ENCODE measurements around the gene ICA1L.
"Not testable (repeated sequence)": the region's sequence is repeated elsewhere in the genome, so short reads cannot be mapped to it uniquely, and the experiment has no call there.

ICA1L gene

GRCh38 chr2:202870431-202871299 is 901 bp downstream of the ICA1L start:
- POLR2A ChIA-PET: no interaction called here
- CTCF ChIA-PET: interaction anchor here (0.7 to 2.5 kb wide), 7 partner anchors 9 to 296 kb away, joined by 3 to 18 read pairs (median 3); no protein-coding TSS in a partner anchor
- peak; percentile 78 for DNase-seq (ENCODE audit: extremely low spot score)
- TF ChIP-seq CTCF (IDR thresholded peaks at IDR 0.05; ENCODE audit: control extremely low read depth, extremely low read depth, low read depth, missing control alignments): peak; percentile 70

- no peak for TF ChIP-seq CTCF (IDR thresholded peaks at IDR 0.05; ENCODE audit: control extremely low read depth, extremely low read depth, low read depth, missing control alignments)
- CTCF ChIA-PET: no interaction called here
- DNase-seq (ENCODE audit: extremely low spot score): no peak
- POLR2A ChIA-PET: no interaction called here
Measured at GRCh38 chr2:202861987-202862386, 9.6 kb downstream of the ICA1L start.

GRCh38 chr2:202858601-202859000 is 13.0 kb downstream of the ICA1L start:
- POLR2A ChIA-PET: no interaction called here
- no peak for DNase-seq (ENCODE audit: extremely low spot score)
- CTCF ChIA-PET: no interaction called here
- no peak for TF ChIP-seq CTCF (IDR thresholded peaks at IDR 0.05; ENCODE audit: control extremely low read depth, extremely low read depth, low read depth, missing control alignments)

- POLR2A ChIA-PET; DNase-seq (ENCODE audit: extremely low spot score): not testable (repeated sequence)
- CTCF ChIA-PET: interaction anchor here (1.2 to 2.6 kb wide), 2 partner anchors 11 to 15 kb away, joined by 3 to 7 read pairs; no protein-coding TSS in a partner anchor
Measured at GRCh38 chr2:202849343-202849742, 22.2 kb downstream of the ICA1L start.

- no peak for DNase-seq (ENCODE audit: extremely low spot score)
- ChIA-PET CTCF (interaction anchor here (2.6 kb wide), 1 partner anchor 15 kb away, joined by 7 read pairs; no protein-coding TSS in a partner anchor), POLR2A (no interaction called here)
- TF ChIP-seq CTCF (IDR thresholded peaks at IDR 0.05; ENCODE audit: control extremely low read depth, extremely low read depth, low read depth, missing control alignments): no peak
Measured at GRCh38 chr2:202848813-202849212, 22.8 kb downstream of the ICA1L start.

GRCh38 chr2:202847693-202848524 is 23.7 kb downstream of the ICA1L start:
- DNase-seq (ENCODE audit: extremely low spot score): peak; percentile 60
- CTCF ChIA-PET: interaction anchor here (2.6 kb wide), 1 partner anchor 14 kb away, joined by 7 read pairs; no protein-coding TSS in a partner anchor
- POLR2A ChIA-PET: no interaction called here

More at GRCh38 chr2:202847693-202848524, 23.7 kb downstream of the ICA1L start:
- TF ChIP-seq CTCF (IDR thresholded peaks at IDR 0.05; ENCODE audit: control extremely low read depth, extremely low read depth, low read depth, missing control alignments): no peak

Data from GM10248 (cell line).